ENCODE data around the gene IER3IP1.

DNA sequence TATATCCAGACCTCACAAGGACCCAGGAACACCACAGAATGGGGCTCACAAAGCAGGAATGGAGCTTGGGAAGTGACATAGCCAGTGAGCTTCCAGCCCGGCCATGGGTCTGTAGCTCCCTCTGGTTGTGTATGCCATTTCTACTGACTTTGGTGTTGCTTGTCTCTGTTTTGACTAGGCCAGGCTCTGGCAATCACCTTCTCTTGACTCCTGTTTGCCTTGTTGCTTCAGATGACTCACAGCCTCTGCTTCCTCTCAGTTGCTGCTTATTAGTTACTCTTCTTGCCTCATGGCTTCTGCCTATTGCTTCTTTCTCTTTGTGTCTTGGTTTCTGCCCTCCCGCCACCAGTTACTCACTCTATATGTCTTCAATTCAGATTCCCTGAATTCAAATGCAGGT lies 15.8 kb upstream of the IER3IP1 start:
- TF ChIP-seq SUZ12 (IDR thresholded peaks at IDR 0.05; ENCODE audit: extremely low read depth, insufficient read depth, insufficient read length) (no peak), YY1 (IDR thresholded peaks at IDR 0.05; ENCODE audit: insufficient read depth, insufficient read length) (no peak), ZNF274 (IDR thresholded peaks at IDR 0.05; ENCODE audit: low read depth, low read length) (no peak)
